Neural progenitor cell (in vitro differentiated cells): ENCODE measurements around the gene HORMAD1. TPM values are rescaled to one million over a fixed set of nuclear protein-coding genes. Genes with fewer than 3 reads are reported as not detected.

Experiments
- DNase-seq: peaks from one replicate; pipeline ENCODE4 v3.0.0-alpha.2; 2016; ENCODE audit warnings: low spot score
- H2AFZ ChIP-seq: fragments of 200-600 bp; sonication (generic); replicated peaks from 2 replicates; pipeline ENCODE4 v1.6.1; 2016; ENCODE audit warnings: antibody characterized with exemption
- H3F3A ChIP-seq: fragments of 200-600 bp; sonication (generic); 2 replicates; pipeline ENCODE4 v1.6.1; 2016; ENCODE audit warnings: antibody characterized with exemption, low read depth
- H3K27ac ChIP-seq: fragments of 200-600 bp; sonication (generic); 2 replicates; pipeline ENCODE4 v1.5.1; 2016; ENCODE audit warnings: mild to moderate bottlenecking
- H3K27me3 ChIP-seq: fragments of 200-600 bp; sonication (generic); 2 replicates; pipeline ENCODE4 v1.6.1; 2016; ENCODE audit warnings: mild to moderate bottlenecking, moderate library complexity
- H3K36me3 ChIP-seq: fragments of 200-600 bp; sonication (generic); 2 replicates; pipeline ENCODE4 v1.5.1; 2016
- H3K4me1 ChIP-seq: fragments of 200-600 bp; sonication (generic); 2 replicates; pipeline ENCODE4 v1.6.1; 2016; ENCODE audit warnings: mixed run types
- H3K4me2 ChIP-seq: fragments of 200-600 bp; sonication (generic); 2 replicates; pipeline ENCODE4 v1.6.1; 2016
- H3K4me3 ChIP-seq: fragments of 200-600 bp; sonication (generic); 2 replicates; pipeline ENCODE4 v1.5.1; 2016
- H3K79me2 ChIP-seq: fragments of 200-600 bp; sonication (generic); 2 replicates; pipeline ENCODE4 v1.6.1; 2016; ENCODE audit warnings: low read depth
- H3K9ac ChIP-seq: fragments of 200-600 bp; sonication (generic); 2 replicates; pipeline ENCODE4 v1.6.1; 2016
- H3K9me3 ChIP-seq: fragments of 200-600 bp; sonication (generic); 2 replicates; pipeline ENCODE4 v1.5.1; 2016; ENCODE audit warnings: low read depth
- H4K20me1 ChIP-seq: fragments of 200-600 bp; sonication (generic); 2 replicates; pipeline ENCODE4 v1.6.1; 2016; ENCODE audit warnings: low read depth
- H3K27ac Mint-ChIP-seq: 3 replicates; pipeline ENCODE4 v1.8.0; 2021; ENCODE audit warnings: mixed read lengths
- H3K27me3 Mint-ChIP-seq: 2 replicates; pipeline ENCODE4 v1.8.0; 2022; ENCODE audit warnings: low read depth, mild to moderate bottlenecking, inconsistent platforms, moderate library complexity, mixed read lengths; ENCODE audit not compliant: insufficient read depth
- H3K36me3 Mint-ChIP-seq: 3 replicates; pipeline ENCODE4 v1.8.0; 2021; ENCODE audit warnings: mixed read lengths
- H3K4me1 Mint-ChIP-seq: 3 replicates; pipeline ENCODE4 v1.8.0; 2021; ENCODE audit warnings: mixed read lengths
- H3K4me3 Mint-ChIP-seq: 3 replicates; pipeline ENCODE4 v1.8.0; 2021; ENCODE audit warnings: mild to moderate bottlenecking, moderate library complexity, mixed read lengths
- H3K9me3 Mint-ChIP-seq: 3 replicates; pipeline ENCODE4 v1.8.0; 2020; ENCODE audit warnings: mixed read lengths
- EZH2 ChIP-seq: fragments of 200-600 bp; sonication (generic); IDR thresholded peaks from 2 replicates; pipeline ENCODE4 v1.6.1; 2017; ENCODE audit warnings: antibody characterized with exemption, mild to moderate bottlenecking, moderate library complexity
- EZH2phosphoT487 ChIP-seq: fragments of 200-600 bp; sonication (generic); IDR thresholded peaks from 2 replicates; pipeline ENCODE4 v1.6.1; 2017; ENCODE audit warnings: antibody characterized with exemption
- total RNA-seq: library from RNA; depleted of rRNA; stranded (reverse); fragments of >200 nt; gene quantifications from 2 replicates; pipeline ENCODE4 v1.2.3, GENCODE V29; 2015; ENCODE audit warnings: low replicate concordance
- TF ChIP-seq, protein P1 (sequence below): fragments of 200-600 bp; sonication (generic); IDR thresholded peaks from 2 replicates; pipeline ENCODE4 v1.5.1; 2017; ENCODE audit warnings: antibody characterized with exemption, mild to moderate bottlenecking

Gene HORMAD1
- total RNA-seq, 1 donor from 2014 or later: not detected

DNA sequence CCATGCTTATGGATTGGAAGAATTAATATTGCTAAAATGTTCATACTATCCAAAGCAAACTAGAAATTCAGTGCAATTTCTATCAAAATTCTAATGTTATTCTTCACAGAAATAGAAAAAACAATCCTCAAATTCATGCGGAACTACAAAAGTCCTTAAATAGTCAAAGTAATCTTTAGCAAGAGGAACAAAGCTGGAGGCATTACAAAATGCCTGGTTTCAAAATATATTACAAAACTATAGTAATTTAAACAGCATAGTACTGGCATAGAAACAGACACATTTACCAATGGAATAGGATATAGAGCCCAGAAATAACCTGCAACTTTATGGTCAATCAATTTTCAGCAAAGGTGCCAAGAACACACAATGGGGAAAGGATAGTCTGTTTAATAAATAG, 41.1 kb upstream of the HORMAD1 start:
- peaks cover 8% of the 10 kb centered on the region for H3K9me3 Mint-ChIP-seq

GRCh38 chr1:150760013-150760412, 39.3 kb upstream of the HORMAD1 start:
- no peak for TF ChIP-seq EZH2phosphoT487
- TF ChIP-seq, protein P1, sequence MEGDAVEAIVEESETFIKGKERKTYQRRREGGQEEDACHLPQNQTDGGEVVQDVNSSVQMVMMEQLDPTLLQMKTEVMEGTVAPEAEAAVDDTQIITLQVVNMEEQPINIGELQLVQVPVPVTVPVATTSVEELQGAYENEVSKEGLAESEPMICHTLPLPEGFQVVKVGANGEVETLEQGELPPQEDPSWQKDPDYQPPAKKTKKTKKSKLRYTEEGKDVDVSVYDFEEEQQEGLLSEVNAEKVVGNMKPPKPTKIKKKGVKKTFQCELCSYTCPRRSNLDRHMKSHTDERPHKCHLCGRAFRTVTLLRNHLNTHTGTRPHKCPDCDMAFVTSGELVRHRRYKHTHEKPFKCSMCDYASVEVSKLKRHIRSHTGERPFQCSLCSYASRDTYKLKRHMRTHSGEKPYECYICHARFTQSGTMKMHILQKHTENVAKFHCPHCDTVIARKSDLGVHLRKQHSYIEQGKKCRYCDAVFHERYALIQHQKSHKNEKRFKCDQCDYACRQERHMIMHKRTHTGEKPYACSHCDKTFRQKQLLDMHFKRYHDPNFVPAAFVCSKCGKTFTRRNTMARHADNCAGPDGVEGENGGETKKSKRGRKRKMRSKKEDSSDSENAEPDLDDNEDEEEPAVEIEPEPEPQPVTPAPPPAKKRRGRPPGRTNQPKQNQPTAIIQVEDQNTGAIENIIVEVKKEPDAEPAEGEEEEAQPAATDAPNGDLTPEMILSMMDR: no peak
- no peak for TF ChIP-seq EZH2
- Histone ChIP-seq H2AFZ (no peak overlapping the region), H3K36me3 (no peaks in the 10 kb centered on the region), H3K4me1 (no peaks in the 10 kb centered on the region), H3K9me3 (no peaks in the 10 kb centered on the region), H3K4me2 (no peak overlapping the region), H4K20me1 (no peaks in the 10 kb centered on the region), H3K27me3 (no peaks in the 10 kb centered on the region), H3K27ac (no peak overlapping the region), H3F3A (no peaks in the 10 kb centered on the region), H3K9ac (no peak overlapping the region), H3K4me3 (no peak overlapping the region), H3K79me2 (no peaks in the 10 kb centered on the region)
- Mint-ChIP-seq H3K4me1 (no peaks in the 10 kb centered on the region), H3K27ac (no peak overlapping the region), H3K27me3 (no peaks in the 10 kb centered on the region), H3K36me3 (peaks cover 3% of the 10 kb centered on the region), H3K9me3 (peaks cover 8% of the 10 kb centered on the region), H3K4me3 (no peak overlapping the region)
- DNase-seq: no peak

More for the DNA sequence above, 41.1 kb upstream of the HORMAD1 start:
- Mint-ChIP-seq H3K4me1 (peaks cover 4% of the 10 kb centered on the region), H3K36me3 (peaks cover 3% of the 10 kb centered on the region), H3K27ac (no peak overlapping the region), H3K27me3 (no peaks in the 10 kb centered on the region), H3K4me3 (no peak overlapping the region)
- Histone ChIP-seq H3K36me3 (no peaks in the 10 kb centered on the region), H3K27ac (no peak overlapping the region), H3K9me3 (no peaks in the 10 kb centered on the region), H3K4me2 (no peak overlapping the region), H3K4me1 (no peaks in the 10 kb centered on the region), H3K79me2 (no peaks in the 10 kb centered on the region), H3K9ac (no peak overlapping the region), H3K27me3 (no peaks in the 10 kb centered on the region), H3K4me3 (no peak overlapping the region), H3F3A (no peaks in the 10 kb centered on the region), H2AFZ (no peak overlapping the region), H4K20me1 (no peaks in the 10 kb centered on the region)
- no peak for DNase-seq
- TF ChIP-seq, protein P1: no peak
- TF ChIP-seq EZH2phosphoT487: no peak
- TF ChIP-seq EZH2: no peak

GRCh38 chr1:150753416-150753815, 32.7 kb upstream of the HORMAD1 start:
- Histone ChIP-seq H2AFZ (peak overlapping the region; percentile 40), H3K9me3 (no peaks in the 10 kb centered on the region), H3K27ac (no peak overlapping the region), H3F3A (no peaks in the 10 kb centered on the region), H4K20me1 (no peaks in the 10 kb centered on the region), H3K9ac (no peak overlapping the region), H3K4me1 (no peaks in the 10 kb centered on the region), H3K4me3 (no peak overlapping the region), H3K79me2 (no peaks in the 10 kb centered on the region), H3K4me2 (no peak overlapping the region), H3K27me3 (no peaks in the 10 kb centered on the region), H3K36me3 (no peaks in the 10 kb centered on the region)
- DNase-seq: no peak
- no peak overlapping the region for H3K4me3 Mint-ChIP-seq
- no peaks in the 10 kb centered on the region for H3K36me3 Mint-ChIP-seq
- no peaks in the 10 kb centered on the region for H3K9me3 Mint-ChIP-seq
- H3K4me1 Mint-ChIP-seq: no peaks in the 10 kb centered on the region
- H3K27ac Mint-ChIP-seq: no peak overlapping the region
- TF ChIP-seq, protein P1: no peak
- TF ChIP-seq EZH2 (no peak), EZH2phosphoT487 (no peak)
- no peaks in the 10 kb centered on the region for H3K27me3 Mint-ChIP-seq
